Activated T-helper 9 cell treated with anti-CD3 and anti-CD28 coated beads, Interleukin-2, amount 50 U/mL, for 16 hours (primary cell): Measurements from ENCODE around the gene TULP3.
A peak's percentile ranks its signal among the peaks of the same experiment; 100 is the strongest.

Experiments
- DNase-seq: peaks from one replicate; pipeline ENCODE4 v3.0.0-alpha.2; 2020; ENCODE audit warnings: low read depth

TULP3 gene

DNA sequence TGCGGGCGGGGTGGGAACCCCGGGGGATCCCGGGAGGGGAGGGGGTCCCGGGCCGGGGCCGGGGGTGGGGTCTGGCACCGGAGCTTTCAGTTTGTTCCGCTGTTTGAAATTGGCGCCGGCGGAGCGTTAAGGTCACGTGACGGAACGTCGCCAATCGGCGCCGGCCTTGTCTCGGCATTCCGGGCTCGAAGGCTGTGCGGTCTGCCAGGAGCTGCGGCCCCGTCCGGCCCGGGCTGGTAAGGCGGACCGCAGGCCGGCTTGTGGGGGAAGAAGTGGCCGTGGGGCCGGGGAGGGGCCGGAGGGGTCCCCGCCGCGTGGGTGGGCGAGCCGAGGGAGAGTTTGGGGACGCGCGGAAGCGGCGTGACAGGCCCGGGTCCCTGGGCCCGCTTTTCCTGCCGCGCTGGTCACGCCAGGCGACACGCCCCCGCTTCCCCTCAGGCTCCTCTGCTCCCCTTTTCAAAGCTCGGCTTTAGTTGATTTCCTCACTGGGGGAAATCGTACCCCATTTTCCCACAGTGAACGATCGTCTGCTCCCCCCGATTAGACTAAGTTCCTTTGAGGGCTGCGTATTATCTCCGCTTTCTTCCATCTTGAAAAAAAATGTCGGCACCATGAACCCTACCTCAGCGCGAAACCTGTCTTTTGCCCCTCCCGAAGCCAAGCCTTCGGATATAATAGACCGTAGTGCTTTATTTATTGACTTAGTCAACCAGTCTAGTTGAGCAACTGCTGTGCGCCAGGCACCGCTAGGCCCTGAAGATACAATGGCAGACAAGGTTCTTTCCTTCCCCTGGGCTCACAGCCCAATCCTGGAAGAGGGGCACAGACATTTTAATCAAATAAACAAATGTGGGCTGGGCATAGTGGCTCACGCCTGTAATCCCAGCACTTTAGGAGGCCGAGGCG lies 13.4 kb upstream of the TULP3 start, which contains the start of the genes FOXM1 and RHNO1:
Gene FOXM1 (minus strand): TSS at position 128 of the 906 bp plus-strand sequence. CDS start 2,696 bp downstream, outside the sequence.
Gene RHNO1 (plus strand): TSS at position 177 of the 906 bp plus-strand sequence. CDS start 8,144 bp downstream, outside the sequence.
- DNase-seq = peak; percentile 78

DNA sequence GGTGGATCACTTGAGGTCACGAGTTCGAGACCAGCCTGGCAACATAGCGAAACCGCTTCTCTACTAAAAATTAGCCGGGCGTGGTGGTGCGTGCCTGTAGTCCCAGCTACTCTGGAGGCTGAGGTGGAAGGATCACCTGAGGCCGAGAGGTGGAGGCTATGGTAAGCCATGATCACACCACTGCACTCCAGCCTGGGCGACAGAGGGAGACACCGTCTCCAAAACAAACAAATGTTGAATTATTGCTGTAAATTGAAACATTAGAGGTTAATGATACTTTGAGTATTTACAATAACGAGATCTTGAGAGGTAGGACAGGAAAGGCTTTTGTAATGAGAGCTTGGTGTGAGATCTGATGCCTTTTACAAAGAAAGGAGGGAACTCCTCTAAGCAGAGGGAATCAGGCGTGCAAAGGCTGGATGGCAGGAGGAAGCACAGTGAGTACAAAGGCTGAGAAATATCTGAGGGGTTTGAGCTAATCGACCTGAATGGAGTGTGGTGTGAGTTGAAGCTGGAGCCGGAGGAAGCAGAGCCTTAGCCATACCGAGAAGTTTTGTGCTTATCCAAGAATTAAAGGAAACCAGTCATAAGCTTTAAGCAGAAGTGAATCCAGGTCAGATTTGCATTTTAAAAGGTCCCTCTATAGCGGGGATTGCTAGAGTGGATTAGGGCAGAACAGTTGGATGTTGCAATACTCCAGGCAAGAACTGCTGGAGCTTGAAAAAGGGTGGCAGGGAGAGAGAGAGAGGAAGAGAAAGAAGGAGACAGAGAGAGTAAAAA lies 12.5 kb upstream of the TULP3 start:
- DNase-seq = no peak

- DNase-seq = no peak
These were observed 10.8 kb upstream of the TULP3 start for GRCh38 chr12:2879853-2880252.

DNA sequence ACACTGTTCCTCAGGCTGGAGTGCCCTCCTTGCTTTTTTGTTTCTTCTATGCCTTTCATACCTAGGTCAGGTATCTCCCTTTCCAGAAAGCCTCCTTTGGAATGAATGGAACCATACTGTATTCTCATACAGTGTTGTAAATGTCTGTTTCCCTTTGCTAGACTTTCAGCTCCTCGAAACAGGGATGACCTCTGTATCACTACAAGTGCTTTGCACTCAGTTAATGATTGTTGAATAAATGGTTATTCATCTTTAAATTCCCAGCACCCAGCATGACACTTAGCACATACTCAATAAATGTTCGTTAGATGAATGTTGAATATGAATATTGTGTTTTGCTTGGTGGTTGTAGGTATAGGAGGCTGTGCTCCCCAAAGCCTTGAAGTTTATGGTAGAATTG lies 5.9 kb upstream of the TULP3 start:
- DNase-seq = no peak

DNA sequence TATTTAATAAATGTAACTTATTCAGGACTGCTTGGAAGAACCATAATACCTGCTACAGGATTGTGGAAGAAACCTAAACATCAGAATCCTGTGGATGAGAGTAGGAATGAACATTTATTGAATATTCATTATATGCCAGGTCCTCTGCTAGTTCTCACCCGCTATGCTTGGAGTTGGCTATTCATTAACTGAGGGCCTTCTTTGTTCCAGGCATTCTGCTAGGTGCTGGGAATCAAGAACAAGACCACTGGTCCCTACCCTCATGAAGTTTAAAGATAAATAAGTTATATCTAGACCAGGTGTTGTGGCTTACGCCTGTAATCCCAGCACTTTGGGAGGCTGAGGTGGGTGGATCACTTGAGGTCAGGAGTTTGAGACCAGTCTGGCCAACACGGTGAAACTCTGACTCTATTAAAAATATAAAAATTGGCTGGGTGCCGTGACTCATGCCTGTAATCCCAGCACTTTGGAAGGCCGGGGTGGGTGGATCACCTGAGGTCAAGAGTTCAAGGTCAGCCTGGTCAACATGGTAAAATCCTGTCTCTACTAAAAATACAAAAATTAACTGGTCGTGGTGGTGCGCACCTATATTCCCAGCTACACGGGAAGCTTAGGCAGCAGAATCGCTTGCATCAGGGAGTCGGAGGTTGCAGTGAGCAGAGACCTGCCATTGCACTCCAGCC lies 3.8 kb upstream of the TULP3 start:
- no peak for DNase-seq

DNA sequence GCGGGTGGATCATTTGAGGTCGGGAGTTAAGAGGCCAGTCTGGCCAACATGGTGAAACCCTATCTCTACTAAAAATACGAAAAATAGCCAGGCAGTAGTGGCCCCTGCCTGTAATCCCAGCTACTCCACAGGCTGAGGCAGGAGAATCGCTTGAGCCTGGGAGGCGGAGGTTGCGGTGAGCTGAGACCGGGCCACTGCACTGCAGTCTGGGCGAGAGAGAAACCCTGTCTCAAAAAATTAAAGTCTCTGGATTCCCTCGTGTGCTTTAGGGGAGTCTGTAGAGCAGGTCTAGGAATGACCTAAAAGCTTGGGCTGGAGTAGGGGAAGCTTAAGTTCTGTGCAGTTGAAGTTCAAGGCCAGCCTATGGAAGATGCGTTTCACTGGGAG lies 697 bp upstream of the TULP3 start:
- DNase-seq = no peak

- peak; percentile 25 for DNase-seq
These were observed 756 bp downstream of the TULP3 start for GRCh38 chr12:2891240-2892053.

- DNase-seq = no peak
These were observed 1.6 kb downstream of the TULP3 start for GRCh38 chr12:2892246-2892645.

DNA sequence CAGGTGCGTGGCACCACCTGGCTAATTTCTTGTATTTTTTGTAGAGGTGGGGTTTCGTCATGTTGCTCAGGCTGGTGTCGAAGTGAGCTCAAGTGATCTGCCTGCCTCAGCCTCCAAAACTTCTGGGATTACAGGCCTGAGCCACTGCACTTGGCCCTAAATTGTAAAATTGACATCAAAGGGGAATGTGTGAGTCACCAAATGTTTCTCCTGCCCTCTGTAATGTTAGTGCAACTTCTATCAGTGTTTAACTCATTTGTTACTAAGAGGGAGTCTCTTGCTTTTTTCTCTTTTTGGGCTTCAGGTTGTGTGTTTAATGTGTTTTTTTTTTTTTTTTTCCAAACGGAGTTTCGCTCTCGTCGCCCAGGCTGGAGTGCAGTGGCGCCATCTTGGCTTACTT lies 2.3 kb downstream of the TULP3 start:
- no peak for DNase-seq

DNA sequence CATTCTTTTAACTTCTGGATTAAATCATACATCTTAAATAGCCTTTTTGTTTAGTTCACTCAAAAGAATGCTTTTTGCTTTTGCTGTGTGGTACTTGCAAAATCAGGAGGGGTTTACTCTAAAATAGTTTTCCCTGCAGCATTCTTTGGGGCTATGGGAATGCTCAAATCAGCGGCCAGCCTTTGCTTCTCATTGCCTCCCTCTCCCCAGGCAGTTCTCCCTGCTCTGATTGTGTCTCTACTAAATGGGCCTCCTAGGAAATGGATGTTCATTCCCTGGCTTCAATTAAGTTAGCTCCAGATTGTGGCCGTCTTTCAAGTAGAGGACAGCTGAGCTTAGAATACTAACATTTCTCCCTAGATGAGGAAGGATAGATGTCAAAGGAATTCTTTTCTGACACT lies 4.4 kb downstream of the TULP3 start:
- no peak for DNase-seq

- no peak for DNase-seq
These were observed 4.8 kb downstream of the TULP3 start for GRCh38 chr12:2895511-2895910.

GRCh38 chr12:2897418-2897817 lies 6.7 kb downstream of the TULP3 start:
- DNase-seq = no peak

- no peak for DNase-seq
These were observed 10.0 kb downstream of the TULP3 start for GRCh38 chr12:2900642-2901041.

GRCh38 chr12:2902272-2902880 lies 11.7 kb downstream of the TULP3 start:
- no peak for DNase-seq

- DNase-seq = no peak
These were observed 13.6 kb downstream of the TULP3 start for GRCh38 chr12:2904260-2904659.

- no peak for DNase-seq
These were observed 21.5 kb downstream of the TULP3 start for GRCh38 chr12:2912216-2912575.

DNA sequence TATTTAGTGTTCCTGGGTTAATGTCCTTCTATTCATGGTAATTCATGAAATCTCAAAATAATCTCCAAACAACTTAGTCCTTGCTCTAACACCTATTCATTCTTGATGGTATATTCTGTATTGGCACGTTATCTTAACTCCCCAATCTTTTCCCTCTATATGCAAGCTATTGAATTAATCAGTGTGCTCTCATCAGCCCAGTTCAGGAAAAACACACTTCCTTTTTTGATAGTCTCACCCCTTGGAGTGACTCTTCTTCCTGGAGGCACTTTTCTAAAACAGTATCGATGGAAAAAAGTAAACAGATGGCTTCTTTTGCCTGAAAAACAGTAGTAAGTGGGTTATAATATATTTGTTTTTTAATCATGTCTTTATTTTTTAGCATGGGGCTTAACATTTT lies 28.6 kb downstream of the TULP3 start:
- DNase-seq = no peak

DNA sequence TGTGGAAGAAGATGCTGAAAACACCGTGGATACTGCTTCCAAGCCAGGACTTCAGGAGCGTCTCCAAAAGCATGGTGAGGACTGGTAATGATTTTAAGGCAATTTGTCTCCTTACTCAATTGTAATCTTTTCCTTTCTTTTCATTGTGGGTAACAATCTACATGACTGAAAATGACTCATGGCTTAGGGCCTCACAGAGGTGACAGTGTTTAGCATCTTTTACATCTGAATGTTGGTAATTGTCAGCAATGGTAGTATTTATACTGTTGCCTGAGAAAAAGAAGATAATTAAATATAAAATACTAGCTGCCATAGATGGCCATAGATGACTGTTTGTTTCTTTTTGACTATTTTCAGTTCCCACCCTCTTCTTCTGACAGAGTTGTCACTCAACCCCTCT lies 31.6 kb downstream of the TULP3 start:
- DNase-seq = no peak

GRCh38 chr12:2923057-2923456 lies 32.4 kb downstream of the TULP3 start:
- DNase-seq = no peak

DNA sequence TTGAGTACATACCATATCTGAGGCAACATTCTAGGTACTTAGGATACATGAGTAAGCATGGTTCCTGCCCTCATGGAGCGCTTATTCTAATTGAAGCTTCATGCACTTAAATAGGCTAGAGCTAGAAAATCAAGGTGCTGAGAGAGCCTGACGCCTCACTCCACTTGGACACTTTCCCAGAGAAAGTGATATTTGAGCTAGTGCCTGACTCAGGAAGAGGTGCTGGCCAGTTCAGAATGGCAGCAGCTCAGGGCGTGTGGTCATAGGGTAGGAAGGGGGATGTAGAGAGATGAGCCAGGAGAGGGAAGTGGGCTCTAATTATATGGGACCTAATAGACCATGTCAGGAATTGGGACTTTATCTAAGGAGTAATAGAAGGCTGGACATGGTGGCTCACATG lies 33.3 kb downstream of the TULP3 start:
- DNase-seq = no peak

- no peak for DNase-seq
These were observed 34.8 kb downstream of the TULP3 start for GRCh38 chr12:2925322-2925995.
